ENCODE measurements around the gene KRTAP5-8. TPM values are rescaled to one million over a fixed set of nuclear protein-coding genes. Genes with fewer than 3 reads are reported as not detected.

Gene KRTAP5-8
- total RNA-seq, 1 experiment from 2014 or later, result not detected

DNA sequence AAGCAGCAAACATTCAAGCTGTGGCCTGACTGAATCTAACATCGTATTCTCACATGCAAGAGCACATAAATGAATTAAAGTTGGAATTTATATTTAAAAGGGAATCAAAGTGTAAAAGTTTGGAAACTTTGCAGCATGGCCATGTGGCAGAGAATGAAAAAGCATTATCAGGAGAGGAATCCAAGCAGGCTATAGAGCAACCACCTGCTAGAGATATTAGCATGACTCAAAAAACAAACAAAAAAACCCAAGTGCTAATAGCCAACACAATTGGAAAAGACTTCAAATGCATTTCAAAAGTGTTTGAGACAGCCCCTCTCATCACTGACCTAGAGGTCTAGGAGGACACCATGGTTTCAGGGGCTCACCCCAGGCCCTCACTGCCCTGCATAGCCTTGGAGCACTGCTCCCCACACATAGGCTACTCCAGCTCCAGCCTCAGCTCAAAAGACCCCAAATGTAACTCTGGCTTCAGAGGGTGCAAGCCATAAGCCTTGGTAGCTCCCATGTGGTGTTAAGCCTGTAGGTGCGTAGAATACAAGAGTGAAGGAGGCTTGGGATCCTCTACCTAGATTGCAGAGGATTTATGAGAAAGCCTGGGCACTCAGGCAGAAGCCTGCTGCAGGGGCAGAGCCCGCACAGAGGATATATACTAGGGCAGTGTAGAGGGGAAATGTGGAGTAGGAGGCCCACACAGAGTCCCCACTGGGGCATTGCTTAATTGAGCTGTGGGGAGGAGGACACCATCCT is 12.5 kb upstream of the KRTAP5-8 start:
- H3K27ac ChIP-seq (ENCODE audit: insufficient read length, low read depth, low read length), result no peak overlapping the region
- Mint-ChIP-seq H3K9me3 (peaks cover 0 to 4% of the 10 kb centered on the region in 2 experiments; a peak in 1 of 5 replicates), H3K36me3 (ENCODE audit: insufficient read depth in 1 of 3, low read depth in 3 of 3) (no peaks in the 10 kb centered on the region), H3K27me3 (ENCODE audit: low read depth) (peaks cover 6% of the 10 kb centered on the region; the same call in 1 of the 2 replicates), H3K4me3 (no peak overlapping the region), H3K27ac (no peak overlapping the region), H3K4me1 (no peaks in the 10 kb centered on the region; a peak in 1 of 4 replicates)
- H2BK15ac ChIP-seq (ENCODE audit: low read depth, low read length), result no peak overlapping the region
- H3K23me2 ChIP-seq (ENCODE audit: insufficient read length, low read depth, low read length, poor library complexity, severe bottlenecking), result no peaks in the 10 kb centered on the region
- H3K4me2 ChIP-seq (ENCODE audit: insufficient read depth, insufficient read length, low read length), result no peak overlapping the region
- no peak overlapping the region for H3K23ac ChIP-seq (ENCODE audit: insufficient read length, low read depth, low read length)
- H3K18ac ChIP-seq (ENCODE audit: insufficient read length, low read depth, low read length), result no peak overlapping the region
- DNase-seq, result no peak
- no peak overlapping the region for H2AK5ac ChIP-seq (ENCODE audit: insufficient read length, low read length)
- H3K9me3 ChIP-seq (ENCODE audit: control insufficient read depth, low read depth, low read length), result no peaks in the 10 kb centered on the region
- no CpG with 5 or more reads among the region's 3 CpGs for WGBS (ENCODE audit: extremely low coverage, insufficient read length, low lambda C conversion rate)
- no peak overlapping the region for H2BK20ac ChIP-seq (ENCODE audit: low read depth, low read length, poor library complexity, severe bottlenecking)
- H3K4ac ChIP-seq (ENCODE audit: low read depth, low read length), result no peak overlapping the region
- H2BK5ac ChIP-seq (ENCODE audit: insufficient read length, low read length), result no peak overlapping the region
- H4K20me1 ChIP-seq (ENCODE audit: control insufficient read depth, insufficient read depth, insufficient read length), result no peaks in the 10 kb centered on the region
- no peaks in the 10 kb centered on the region for H3K27me3 ChIP-seq (ENCODE audit: insufficient read depth, low read length)
- H2BK12ac ChIP-seq (ENCODE audit: insufficient read length, low read depth, low read length), result no peak overlapping the region
- no peaks in the 10 kb centered on the region for H3K79me2 ChIP-seq (ENCODE audit: insufficient read depth, low read length)
- H4K8ac ChIP-seq (replicated peaks; ENCODE audit: insufficient read length, low read depth, low read length), result no peak overlapping the region
- no peak overlapping the region for H3K9ac ChIP-seq (ENCODE audit: extremely low read depth, insufficient read length, low read length)
- no peak overlapping the region for H4K91ac ChIP-seq (ENCODE audit: insufficient read length, low read depth, low read length)
- H3K4me1 ChIP-seq (ENCODE audit: insufficient read depth, low read length), result no peaks in the 10 kb centered on the region
- no peak overlapping the region for H3K56ac ChIP-seq (ENCODE audit: insufficient read length, low read depth, low read length)
- no peak overlapping the region for H2BK120ac ChIP-seq (ENCODE audit: low read depth, low read length, poor library complexity, severe bottlenecking)
- no peak overlapping the region for H3T11ph ChIP-seq (ENCODE audit: low read length)
- H3K79me1 ChIP-seq (ENCODE audit: insufficient read depth, low read depth, low read length, poor library complexity, severe bottlenecking), result no peaks in the 10 kb centered on the region
- no peak overlapping the region for H2AFZ ChIP-seq (ENCODE audit: low read length)
- no peak for TF ChIP-seq CTCF (conservative IDR thresholded peaks at IDR 0.05)
- H4K5ac ChIP-seq (ENCODE audit: insufficient read length, low read depth, low read length), result no peak overlapping the region
- H3K14ac ChIP-seq (ENCODE audit: insufficient read depth, low read length), result no peak overlapping the region

All from H9 (cell line).